GM18508 (cell line): Measurements from ENCODE around the gene UBP1.
"Not testable (repeated sequence)": the region's sequence is repeated elsewhere in the genome, so short reads cannot be mapped to it uniquely, and the experiment has no call there.

ENCODE experiments used
- ATAC-seq: cut with Tn5 transposase; IDR thresholded peaks from one replicate; pipeline ENCODE4 v1.9.1; 2021; ENCODE audit warnings: moderate number of reproducible peaks; ENCODE audit not compliant: insufficient read depth, unreplicated experiment

UBP1 gene

GRCh38 chr3:33339758-33340157 is 100.4 kb downstream of the UBP1 start:
- no peak for ATAC-seq

GRCh38 chr3:33338936-33339465 is 101.2 kb downstream of the UBP1 start:
- ATAC-seq = not testable (repeated sequence)
